HG02610 (cell line): ENCODE measurements around the gene SPINT3.
"Not testable (repeated sequence)": the region's sequence is repeated elsewhere in the genome, so short reads cannot be mapped to it uniquely, and the experiment has no call there.

Experiments
- ATAC-seq: cut with Tn5 transposase; IDR thresholded peaks from one replicate; pipeline ENCODE4 v1.9.1; 2021; ENCODE audit warnings: mild to moderate bottlenecking, moderate library complexity; ENCODE audit not compliant: unreplicated experiment

SPINT3 gene

GRCh38 chr20:45503403-45503802, 12.0 kb downstream of the SPINT3 start:
- no peak for ATAC-seq

- ATAC-seq, result no peak
Observed at GRCh38 chr20:45502561-45502960, 12.9 kb downstream of the SPINT3 start.

DNA sequence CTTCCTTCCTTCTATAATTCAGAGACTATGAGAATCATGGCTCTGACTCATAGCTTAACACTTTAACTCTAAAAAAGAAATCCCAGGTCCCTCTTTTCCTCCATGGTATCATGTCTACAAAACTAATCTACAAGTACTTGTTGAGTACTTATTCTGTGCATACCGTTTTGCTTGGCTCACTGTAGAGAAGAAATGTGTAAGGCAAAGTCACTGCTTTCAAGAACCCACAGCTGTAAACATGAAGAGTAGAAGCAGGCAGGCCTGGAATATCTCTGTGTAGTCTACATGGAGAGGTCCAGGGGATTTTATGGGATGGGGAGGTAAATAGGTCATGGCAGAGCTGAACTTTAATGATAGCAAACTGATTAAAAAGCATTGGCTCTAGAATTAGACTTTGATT, 13.8 kb downstream of the SPINT3 start:
- ATAC-seq, result no peak

DNA sequence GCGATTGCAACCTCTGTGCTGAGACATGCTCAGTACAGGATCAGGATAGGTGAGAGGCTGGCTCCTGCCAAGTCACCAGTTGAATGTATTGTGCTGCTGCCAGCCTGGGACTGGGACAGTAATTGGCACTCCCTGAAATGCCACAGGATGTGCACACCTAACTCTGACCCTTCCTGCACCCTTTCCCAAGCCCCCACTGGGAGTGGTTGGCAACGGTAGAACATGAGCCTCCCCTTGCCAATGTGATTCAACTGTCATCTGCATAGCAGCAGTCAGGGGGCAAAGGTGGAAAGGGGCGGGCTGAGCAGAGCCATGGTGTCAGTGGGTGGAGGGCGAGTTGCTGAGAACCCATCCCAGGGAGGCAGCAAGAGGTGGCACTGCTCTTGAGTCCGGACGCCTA, 15.4 kb downstream of the SPINT3 start:
- ATAC-seq, result no peak

GRCh38 chr20:45497971-45498494, 17.4 kb downstream of the SPINT3 start:
- ATAC-seq, result no peak

DNA sequence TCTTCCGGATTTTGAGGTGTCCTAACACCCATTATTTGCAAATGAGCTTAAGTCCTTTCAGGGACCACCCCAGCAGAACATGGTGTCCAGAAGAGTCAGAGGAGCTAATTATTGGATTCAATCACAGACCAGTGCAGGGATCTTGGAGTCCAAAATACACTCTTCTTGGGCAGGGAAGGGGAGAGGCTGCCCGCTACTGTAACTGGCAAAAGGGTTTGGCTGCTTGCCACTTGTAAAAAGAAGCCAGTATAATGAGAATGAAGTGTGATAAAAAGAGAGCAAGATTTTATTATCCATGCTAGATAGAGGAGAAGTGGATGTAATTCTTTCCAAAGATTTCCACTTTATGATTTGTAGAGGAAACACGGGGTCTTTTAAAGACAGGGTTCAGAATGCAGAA, 19.3 kb downstream of the SPINT3 start:
- no peak for ATAC-seq

DNA sequence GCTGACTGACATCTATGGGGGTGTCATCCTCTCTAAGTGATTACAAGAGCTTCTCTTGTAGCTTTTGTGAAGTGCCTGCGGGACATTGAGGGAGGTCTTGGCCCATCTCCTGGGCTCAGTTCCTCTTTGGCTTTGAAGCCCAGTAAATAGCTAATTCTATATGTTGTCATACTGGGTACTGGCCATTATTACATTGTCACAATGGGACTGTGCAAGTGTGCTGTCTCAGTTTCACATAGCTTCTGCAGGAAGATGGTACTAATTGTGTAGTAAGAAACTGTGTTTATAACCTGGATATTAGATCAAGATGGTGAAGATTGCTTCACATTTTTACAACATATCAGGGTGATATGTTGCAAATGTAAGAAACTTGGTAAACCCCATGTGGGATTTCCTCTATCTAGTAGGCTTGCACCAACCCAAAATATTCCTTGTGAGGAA, 19.9 kb downstream of the SPINT3 start:
- ATAC-seq, result no peak

DNA sequence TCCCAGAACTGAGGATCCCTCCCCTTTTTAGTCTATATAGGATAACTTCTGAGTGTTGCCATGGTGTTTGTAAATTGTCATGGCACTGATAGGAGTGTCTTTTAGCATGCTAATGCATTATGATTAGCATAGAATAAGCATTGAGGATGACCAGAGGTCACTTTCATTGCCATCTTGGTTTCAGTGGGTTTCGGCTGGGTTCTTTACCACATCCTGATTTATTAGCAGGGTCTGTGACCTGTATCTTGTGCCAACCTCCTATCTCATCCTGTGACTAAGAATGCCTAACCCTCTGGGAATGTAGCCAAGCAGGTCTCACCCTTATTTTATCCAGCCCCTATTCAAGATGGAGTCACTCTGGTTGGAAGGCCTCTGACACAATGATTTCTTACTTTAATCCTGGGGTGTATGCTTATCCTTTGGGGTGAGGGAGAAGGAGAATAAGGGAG, 26.3 kb downstream of the SPINT3 start:
- no peak for ATAC-seq

GRCh38 chr20:45487231-45487635, 28.2 kb downstream of the SPINT3 start:
- no peak for ATAC-seq

GRCh38 chr20:45485388-45485787, 30.0 kb downstream of the SPINT3 start:
- ATAC-seq, result no peak

DNA sequence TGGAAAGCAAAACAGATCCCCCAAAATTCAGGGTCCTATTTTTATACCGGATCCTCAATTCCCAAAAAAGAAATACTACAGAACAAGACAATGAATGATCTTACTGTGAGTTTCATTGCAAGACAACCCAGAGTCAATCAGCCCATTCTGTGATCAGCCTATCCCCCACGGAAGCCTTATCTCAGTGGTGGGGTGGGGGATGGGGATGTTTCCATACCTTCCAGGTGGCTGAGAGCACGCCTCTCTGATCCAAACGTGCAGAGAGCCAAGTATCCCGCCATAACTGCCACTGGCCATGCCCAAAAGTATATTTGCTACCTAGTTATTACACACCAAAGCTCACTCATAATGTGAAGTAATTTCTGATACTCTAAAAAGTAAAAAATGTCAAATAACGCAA, 30.7 kb downstream of the SPINT3 start:
- no peak for ATAC-seq

DNA sequence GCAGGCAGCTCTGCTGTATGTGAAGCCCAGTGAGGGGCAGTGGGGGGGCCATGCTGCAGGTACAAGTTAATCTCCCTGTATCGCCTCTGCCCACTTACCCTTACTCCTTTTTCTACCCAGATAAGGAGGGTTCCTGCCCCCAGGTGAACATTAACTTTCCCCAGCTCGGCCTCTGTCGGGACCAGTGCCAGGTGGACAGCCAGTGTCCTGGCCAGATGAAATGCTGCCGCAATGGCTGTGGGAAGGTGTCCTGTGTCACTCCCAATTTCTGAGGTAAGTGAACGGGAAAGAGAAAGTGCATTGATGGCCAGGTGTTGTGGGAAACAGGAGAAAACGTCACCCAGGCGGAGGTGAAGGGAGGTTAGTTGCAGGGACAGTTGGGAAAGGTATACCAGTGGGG, 35.6 kb downstream of the SPINT3 start:
- no peak for ATAC-seq

DNA sequence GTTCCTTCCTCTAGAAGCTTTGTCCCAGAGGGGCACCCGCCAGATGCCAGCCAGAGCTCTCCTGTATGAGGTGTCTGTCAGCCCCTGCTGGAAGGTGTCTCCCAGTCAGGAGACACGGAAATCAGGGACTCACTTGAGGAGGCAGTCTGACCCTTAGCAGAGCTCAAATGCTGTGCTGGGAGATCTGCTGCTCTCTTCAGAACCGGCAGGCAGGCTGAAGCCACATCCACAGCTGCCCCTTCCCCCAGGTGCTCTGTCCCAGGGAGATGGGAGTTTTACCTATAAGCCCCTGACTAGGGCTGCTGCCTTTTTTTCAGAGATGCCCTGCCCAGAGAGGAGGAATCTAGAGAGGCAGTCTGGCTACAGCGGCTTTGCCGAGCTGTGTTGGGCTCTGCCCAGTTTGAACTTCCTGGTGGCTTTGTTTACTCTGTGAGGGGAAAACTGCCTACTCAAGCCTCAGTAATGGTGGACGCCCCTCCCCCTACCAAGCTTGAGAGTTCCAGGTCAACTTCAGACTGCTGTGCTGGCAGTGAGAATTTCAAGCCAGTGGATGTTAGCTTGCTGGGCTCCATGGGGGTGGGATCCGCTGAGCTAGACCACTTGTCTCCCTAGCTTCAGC, 37.8 kb downstream of the SPINT3 start:
- not testable (repeated sequence) for ATAC-seq

GRCh38 chr20:45472286-45472685, 43.1 kb downstream of the SPINT3 start:
- ATAC-seq, result not testable (repeated sequence)

- ATAC-seq, result no peak
Observed at GRCh38 chr20:45470937-45471336, 44.5 kb downstream of the SPINT3 start.

- no peak for ATAC-seq
Observed at GRCh38 chr20:45470262-45470931, 45.0 kb downstream of the SPINT3 start.

DNA sequence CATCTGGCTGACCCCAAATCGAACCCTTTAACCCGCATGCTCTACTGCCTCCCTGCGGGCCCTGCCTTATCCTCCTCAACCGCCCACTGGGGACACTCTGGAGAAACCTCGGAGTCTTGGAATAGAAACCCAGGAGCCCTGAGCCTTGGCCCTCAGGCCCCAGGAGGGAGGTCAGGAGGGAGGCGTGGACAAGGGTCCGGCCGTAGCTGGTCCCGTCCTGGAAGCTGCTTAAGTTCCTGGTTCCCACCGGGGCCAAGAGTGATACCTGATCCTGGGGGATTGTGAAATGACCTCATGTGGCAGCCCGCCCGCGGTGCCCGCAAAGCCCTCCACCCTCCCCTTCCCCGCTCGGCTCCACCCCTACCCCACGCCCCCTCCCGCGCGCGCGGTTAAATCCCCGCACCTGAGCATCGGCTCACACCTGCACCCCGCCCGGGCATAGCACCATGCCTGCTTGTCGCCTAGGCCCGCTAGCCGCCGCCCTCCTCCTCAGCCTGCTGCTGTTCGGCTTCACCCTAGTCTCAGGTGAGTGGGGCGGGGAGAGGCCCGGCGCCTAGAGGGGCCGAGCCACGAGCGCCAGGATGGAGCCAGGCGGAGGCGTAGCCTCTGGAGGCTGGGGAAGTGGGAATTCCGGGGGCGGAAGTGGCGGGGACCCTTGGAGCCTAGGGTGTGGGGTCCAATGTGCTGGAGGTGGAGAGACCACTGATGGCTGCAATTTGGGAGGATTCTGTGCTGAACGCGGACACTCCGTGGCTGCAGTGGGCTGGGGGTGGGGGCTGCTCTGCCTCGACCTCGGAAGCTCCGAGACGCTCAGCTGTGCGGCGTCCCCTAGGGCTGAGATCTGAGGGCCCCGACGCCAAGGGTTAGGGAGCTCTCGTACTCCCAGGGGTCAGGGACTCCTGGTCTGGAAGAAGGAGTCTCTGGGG, 45.8 kb downstream of the SPINT3 start, which contains the start of gene WFDC2:
WFDC2 (plus strand) TSS at position 418 of the 926 bp plus-strand sequence; CDS start at position 447, 29 bp downstream.
- ATAC-seq, result no peak

GRCh38 chr20:45467861-45468260, 47.6 kb downstream of the SPINT3 start:
- ATAC-seq, result no peak

- ATAC-seq, result no peak
Observed at GRCh38 chr20:45467172-45467571, 48.2 kb downstream of the SPINT3 start.

DNA sequence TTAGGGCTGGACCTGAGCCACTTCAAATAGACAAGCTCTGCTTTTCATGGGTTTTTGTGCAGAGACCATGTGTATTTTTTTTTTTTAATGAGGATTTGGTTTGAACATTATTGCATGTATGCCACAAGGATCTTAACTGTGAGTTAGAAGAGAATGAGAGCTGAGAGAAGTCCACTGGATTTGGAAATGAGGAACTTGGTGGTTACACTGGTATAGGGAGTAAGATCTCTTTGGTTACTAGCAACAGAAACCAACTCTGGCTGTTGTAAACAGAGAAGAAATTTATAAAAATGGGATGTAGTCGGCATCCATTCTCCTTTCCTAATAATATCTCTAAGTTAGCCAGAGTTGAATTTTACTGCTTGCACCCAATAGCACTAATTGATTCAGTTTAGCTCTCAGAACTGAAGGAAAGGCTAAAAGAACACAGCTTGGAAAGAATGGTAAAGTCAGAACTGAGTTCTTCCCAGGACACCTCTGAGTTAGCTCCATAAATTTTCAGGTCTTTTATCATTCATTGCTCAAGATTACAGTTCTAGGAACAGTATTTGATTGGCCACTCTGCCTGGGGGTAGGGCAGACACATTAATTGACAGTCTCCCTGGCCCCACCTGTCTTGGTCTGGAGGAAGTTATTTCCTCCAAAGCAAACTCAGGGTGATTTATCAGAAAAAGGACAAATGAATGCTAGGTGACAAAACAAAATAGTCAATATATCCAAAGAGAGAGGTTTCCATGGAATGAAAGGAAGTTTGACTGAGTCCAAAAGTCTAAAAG, 49.7 kb downstream of the SPINT3 start:
- no peak for ATAC-seq
